Activated CD8-positive, alpha-beta memory T cell treated with anti-CD3 and anti-CD28 coated beads for 24 hours (primary cell): ENCODE data around the gene HSD17B7.

ENCODE experiments used
- DNase-seq: peaks from one replicate; pipeline ENCODE4 v3.0.0-alpha.2; 2020

Gene HSD17B7

GRCh38 chr1:162861101-162861500, 70.6 kb downstream of the HSD17B7 start, which contains the start of gene CCDC190:
Gene CCDC190 (minus strand): TSS chr1:162861175. CDS start chr1:162859646, 1,529 bp downstream.
- DNase-seq, result no peak

GRCh38 chr1:162861625-162862024, 71.1 kb downstream of the HSD17B7 start:
- no peak for DNase-seq
